HUES6 (cell line): Measurements from ENCODE around the gene NQO1.
"Not testable (repeated sequence)": the region's sequence is repeated elsewhere in the genome, so short reads cannot be mapped to it uniquely, and the experiment has no call there.

ENCODE experiments used
- H3K27ac ChIP-seq: 2 replicates; pipeline ENCODE4 v1.7.0; 2013; ENCODE audit warnings: low read depth, mild to moderate bottlenecking, low read length, inconsistent platforms
- H3K27me3 ChIP-seq: 2 replicates; pipeline ENCODE4 v1.6.1; 2013; ENCODE audit warnings: low read length; ENCODE audit not compliant: control insufficient read depth, insufficient read depth
- H3K36me3 ChIP-seq: 2 replicates; pipeline ENCODE4 v1.6.1; 2013; ENCODE audit warnings: low read length; ENCODE audit not compliant: control insufficient read depth, insufficient read depth
- H3K4me1 ChIP-seq: 2 replicates; pipeline ENCODE4 v1.6.1; 2013; ENCODE audit warnings: low read length; ENCODE audit not compliant: control insufficient read depth, insufficient read depth
- H3K4me3 ChIP-seq: 2 replicates; pipeline ENCODE4 v1.5.1; 2013; ENCODE audit warnings: low read depth, low read length
- H3K9ac ChIP-seq: one replicate; pipeline ENCODE4 v1.6.1; 2013; ENCODE audit warnings: mild to moderate bottlenecking, low read length
- H3K9me3 ChIP-seq: 2 replicates; pipeline ENCODE4 v1.6.1; 2013; ENCODE audit warnings: low read depth, low read length; ENCODE audit not compliant: control insufficient read depth, insufficient read depth

NQO1 gene

DNA sequence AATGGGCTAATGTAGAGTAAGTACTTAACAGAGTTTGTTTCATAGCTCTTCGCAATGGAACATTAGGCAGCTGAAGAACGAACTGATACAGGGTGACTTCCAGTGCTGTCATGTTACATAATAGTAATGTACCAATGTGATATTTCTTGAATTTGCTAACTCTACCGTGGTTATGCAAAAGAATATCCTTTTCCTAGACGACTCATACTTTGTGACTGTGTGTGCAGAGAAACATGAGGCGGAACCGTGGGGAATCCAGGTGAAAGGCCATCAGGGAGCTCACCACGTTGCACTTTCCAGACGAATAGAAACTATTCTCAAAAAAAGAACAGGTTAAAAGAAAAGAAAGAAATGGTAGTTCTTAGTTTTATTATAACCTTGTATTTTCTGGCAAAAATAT, 15.2 kb upstream of the NQO1 start:
- Histone ChIP-seq H3K4me1 (no peaks in the 10 kb centered on the region), H3K9ac (no peak overlapping the region), H3K36me3 (peaks cover 70% of the 10 kb centered on the region), H3K4me3 (no peak overlapping the region), H3K27ac (no peak overlapping the region), H3K27me3 (no peaks in the 10 kb centered on the region), H3K9me3 (no peaks in the 10 kb centered on the region)

DNA sequence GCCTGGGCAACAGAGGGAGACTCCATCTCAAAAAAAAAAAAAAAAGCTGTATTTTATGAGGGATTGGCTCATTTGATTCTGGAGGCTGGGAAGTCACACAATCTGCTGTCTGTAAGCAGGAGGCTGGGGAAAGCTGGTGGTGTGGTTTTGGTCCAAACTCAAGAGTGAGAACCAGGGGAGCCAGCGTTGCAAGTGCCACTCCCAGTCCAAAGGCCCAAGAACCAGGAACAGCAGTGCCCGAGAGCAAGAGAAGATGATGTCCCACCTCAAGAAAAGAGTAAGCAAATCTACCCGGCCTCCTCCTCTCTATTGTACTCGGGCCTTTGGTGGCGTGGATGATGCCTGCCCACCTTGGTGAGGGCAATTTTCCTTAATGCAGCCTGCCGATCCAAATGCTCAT, 5.7 kb upstream of the NQO1 start:
- H3K36me3 ChIP-seq = no peaks in the 10 kb centered on the region
- H3K4me1 ChIP-seq = peaks cover 12% of the 10 kb centered on the region; the same call in 1 of the 2 replicates
- no peaks in the 10 kb centered on the region for H3K9me3 ChIP-seq
- H3K9ac ChIP-seq = no peak overlapping the region
- no peak overlapping the region for H3K4me3 ChIP-seq
- H3K27ac ChIP-seq = no peak overlapping the region
- H3K27me3 ChIP-seq = no peaks in the 10 kb centered on the region

DNA sequence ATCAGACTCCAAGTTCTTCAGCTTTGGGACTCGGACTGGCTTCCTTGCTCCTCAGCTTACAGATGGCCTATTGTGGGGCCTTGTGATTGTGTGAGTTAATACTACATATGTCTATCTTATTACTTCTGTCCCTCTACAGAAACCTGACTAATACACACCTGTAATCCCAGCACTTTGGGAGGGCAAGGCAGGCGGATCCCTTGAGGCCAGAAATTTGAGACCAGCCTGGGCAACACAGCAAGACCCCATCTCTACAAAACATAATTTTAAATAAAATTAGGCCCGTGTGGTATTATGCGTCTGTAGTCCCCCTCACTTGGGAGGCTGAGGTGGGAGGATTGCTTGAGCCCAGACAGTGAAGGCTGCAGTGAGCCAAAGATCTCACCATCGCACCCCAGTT, 4.9 kb upstream of the NQO1 start:
- H3K9me3 ChIP-seq, H3K36me3 ChIP-seq, H3K9ac ChIP-seq, H3K27me3 ChIP-seq, H3K4me3 ChIP-seq, H3K27ac ChIP-seq: not testable (repeated sequence)
- peaks cover 12% of the 10 kb centered on the region; the same call in 1 of the 2 replicates for H3K4me1 ChIP-seq

DNA sequence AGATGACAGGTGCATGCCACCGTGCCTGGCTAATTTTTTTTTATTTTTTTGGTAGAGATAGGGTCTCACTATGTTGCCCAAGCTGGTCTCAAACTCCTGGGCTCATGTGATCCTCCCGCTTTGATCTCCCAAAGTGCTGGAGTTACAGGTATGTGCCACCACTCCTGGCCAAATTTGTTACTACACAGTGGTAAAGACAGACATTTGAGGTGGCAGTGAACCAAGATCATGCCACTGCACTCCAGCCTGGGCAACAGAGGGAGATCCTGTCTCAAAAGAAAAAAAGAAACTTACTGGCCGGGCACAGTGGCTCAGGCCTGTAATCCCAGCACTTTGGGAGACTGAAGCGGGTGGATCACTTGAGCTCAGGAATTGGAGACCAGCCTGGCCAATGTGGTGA, 2.7 kb upstream of the NQO1 start:
- H3K27ac ChIP-seq, H3K36me3 ChIP-seq, H3K4me3 ChIP-seq, H3K27me3 ChIP-seq, H3K9me3 ChIP-seq, H3K9ac ChIP-seq: not testable (repeated sequence)
- peaks cover 27% of the 10 kb centered on the region for H3K4me1 ChIP-seq

DNA sequence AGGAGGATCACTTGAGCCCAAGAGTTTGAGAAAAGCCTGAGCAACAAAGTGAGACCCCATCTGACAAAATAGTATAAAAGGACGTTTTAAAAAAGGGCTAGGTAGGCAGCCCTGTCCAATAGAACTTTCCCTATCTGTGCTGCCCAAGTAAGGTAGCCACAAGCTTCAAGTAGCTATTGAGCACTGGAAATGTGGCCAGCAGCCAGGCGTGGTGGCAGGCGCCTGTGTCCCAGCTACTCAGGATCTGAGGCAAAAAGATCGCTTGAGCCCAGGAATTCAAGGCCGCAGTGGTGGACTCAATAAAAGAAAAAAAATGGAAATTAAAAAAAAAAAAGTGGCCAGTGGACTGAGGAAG, 1.5 kb upstream of the NQO1 start:
- Histone ChIP-seq H3K9ac (peak overlapping the region; percentile 95), H3K9me3 (no peaks in the 10 kb centered on the region), H3K4me1 (peaks cover 27% of the 10 kb centered on the region), H3K4me3 (peak overlapping the region; percentile 64; the same call in 1 of the 2 replicates), H3K27ac (peak overlapping the region; percentile 89; the same call in 1 of the 2 replicates), H3K36me3 (no peaks in the 10 kb centered on the region), H3K27me3 (no peaks in the 10 kb centered on the region)

DNA sequence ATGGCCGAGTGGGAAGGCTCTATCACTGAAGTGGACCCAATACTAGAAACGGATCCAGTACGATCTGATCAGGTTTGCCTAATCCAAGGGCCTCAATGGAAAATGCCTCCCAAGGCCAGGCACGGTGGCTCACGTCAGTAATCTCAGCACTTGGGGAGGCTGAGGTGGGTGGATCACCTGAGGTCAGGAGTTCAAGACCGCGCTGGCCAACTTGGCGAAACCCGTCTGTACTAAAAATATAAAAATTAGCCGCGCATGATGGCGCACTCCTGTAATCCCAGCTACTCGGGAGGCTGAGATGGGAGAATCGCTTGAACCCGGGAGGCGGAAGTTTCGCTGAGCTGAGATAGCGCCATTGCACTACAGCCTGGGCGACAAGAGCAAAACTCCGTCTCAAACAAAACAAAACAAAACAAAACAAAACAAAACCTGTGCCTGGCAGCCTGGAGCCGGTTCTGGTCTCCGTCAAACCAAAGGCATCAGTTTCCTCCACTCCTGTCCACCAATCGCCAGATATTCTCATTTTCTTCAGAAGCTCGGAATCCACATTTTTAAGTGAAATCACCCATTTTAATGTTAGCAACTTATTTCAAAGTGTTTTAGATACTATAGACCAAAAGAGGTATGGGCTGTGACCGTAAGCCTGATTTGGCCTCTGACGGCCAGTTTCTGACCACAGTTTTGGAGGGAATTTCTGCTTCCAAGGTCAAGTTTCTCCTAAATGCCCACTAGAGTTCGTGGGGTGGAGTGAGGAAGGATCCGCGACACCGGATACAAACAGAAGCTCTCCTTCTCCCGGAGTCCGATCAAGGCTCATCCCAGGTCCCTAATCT, 664 bp downstream of the NQO1 start:
- H3K27me3 ChIP-seq = no peaks in the 10 kb centered on the region
- H3K9ac ChIP-seq = peak overlapping the region; percentile 95
- H3K4me1 ChIP-seq = peaks cover 27% of the 10 kb centered on the region
- peak overlapping the region; percentile 89 for H3K27ac ChIP-seq
- no peaks in the 10 kb centered on the region for H3K9me3 ChIP-seq
- H3K36me3 ChIP-seq = no peaks in the 10 kb centered on the region; the same call in 1 of the 2 replicates
- H3K4me3 ChIP-seq = peak overlapping the region; percentile 64

DNA sequence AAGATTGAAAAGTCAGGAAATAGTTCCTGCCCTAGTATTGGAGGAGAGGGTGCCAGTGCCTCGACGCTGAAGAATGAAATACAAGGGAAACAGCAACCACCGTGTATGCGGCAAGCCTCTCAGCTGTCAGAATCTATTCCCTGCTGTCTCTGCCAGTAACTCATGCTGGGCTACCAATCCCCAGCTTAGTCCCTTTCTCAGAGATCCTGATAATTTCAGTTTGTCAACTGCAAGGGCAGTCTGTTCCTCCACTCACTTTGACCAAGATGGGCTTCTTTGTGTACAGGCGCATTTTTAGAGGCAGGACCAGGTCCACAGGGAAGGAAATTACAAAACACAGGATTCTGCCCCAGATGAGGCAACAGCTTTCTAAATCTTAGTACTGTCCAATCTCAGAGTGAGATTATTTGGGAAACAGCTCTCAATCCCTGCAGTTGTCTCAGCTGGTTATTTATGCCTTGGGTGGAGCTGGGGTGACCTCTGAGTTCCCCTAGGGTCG, 1.3 kb downstream of the NQO1 start:
- Histone ChIP-seq H3K4me1 (peaks cover 27% of the 10 kb centered on the region), H3K9me3 (no peaks in the 10 kb centered on the region), H3K4me3 (peak overlapping the region; percentile 64; the same call in 1 of the 2 replicates), H3K36me3 (no peaks in the 10 kb centered on the region; the same call in 1 of the 2 replicates), H3K27me3 (no peaks in the 10 kb centered on the region), H3K27ac (no peak overlapping the region), H3K9ac (peak overlapping the region; percentile 95)

DNA sequence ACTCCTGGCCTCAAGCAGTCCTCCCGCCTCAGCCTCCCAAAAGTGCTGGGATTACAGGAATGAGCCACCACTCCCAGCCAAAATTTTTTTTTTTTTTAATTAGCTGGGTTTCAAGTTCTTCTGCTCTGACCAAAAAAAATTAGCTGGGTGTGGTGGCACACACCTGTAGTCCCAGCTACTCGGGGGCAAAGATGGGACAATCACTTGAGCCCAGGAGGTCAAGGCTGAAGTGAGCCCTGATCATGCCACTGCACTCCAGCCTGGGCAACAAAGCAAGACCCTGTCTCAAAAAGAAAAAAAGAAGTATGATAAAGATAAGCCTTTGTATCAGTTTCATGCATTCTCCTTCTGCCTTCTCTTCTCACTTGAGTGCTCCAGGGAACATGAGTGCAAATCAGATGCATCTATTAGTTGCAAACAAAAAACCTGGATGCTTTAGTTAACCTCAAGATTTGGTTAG, 1.9 kb downstream of the NQO1 start:
- Histone ChIP-seq H3K27ac (no peak overlapping the region), H3K4me3 (no peak overlapping the region), H3K27me3 (no peaks in the 10 kb centered on the region), H3K9me3 (no peaks in the 10 kb centered on the region), H3K36me3 (no peaks in the 10 kb centered on the region; the same call in 1 of the 2 replicates), H3K4me1 (peaks cover 27% of the 10 kb centered on the region), H3K9ac (no peak overlapping the region)

DNA sequence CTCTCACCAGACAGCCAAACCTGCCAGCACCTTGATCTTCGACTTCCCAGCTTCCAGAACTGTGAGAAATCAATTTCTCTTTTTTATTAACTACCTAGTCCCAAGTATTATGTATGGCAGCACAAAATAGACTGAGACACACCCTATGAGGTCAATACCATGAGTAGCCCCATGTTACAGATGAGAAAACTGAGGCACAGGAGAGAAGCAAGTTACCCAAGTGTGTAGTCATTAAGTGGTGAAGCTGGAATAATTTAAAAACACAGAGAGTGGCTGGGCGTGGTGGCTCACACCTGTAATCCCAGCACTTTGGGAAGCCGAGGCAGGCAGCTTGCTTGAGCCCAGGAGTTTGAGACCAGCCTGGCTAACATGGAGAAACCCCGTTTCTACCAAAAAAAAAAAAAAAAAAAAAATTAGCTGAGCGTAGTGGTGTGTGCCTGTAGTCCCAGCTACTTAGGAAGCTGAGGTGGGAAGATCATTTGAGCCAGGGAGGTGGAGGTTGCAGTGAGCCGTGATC, 4.9 kb downstream of the NQO1 start:
- no peak overlapping the region for H3K27ac ChIP-seq
- H3K9ac ChIP-seq = no peak overlapping the region
- H3K4me3 ChIP-seq = no peak overlapping the region
- peaks cover 15% of the 10 kb centered on the region for H3K4me1 ChIP-seq
- H3K27me3 ChIP-seq = no peaks in the 10 kb centered on the region
- peaks cover 16% of the 10 kb centered on the region for H3K36me3 ChIP-seq
- H3K9me3 ChIP-seq = no peaks in the 10 kb centered on the region

DNA sequence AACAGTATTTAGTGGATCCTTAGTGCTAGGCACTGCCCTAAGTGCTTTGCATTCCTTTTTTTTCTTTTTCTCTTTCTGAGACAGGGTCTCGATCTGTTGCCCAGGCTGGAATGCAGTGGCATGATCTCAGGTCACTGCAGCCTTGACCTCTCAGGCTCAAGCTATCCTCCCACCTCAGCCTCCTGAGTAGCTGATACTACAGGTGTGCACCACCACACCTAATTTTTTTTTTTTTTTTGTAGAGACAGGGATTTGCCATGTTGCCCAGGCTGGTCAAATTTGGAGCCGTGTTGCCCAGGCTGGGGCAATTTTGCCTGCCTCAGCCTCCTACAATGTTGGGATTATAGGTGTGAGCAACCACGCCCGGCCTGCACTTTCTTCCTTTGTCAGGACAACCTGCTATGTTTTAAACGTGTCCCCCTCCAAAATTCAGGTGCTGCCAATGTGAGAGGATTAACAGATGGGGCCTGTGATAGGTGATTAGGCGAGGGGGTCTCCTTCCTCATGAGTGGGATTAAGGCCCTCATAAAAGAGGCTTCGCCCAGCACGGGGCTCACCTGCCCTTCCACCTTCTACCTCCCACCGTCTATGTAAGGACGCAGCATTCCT, 5.4 kb downstream of the NQO1 start:
- Histone ChIP-seq H3K27me3 (no peaks in the 10 kb centered on the region), H3K9me3 (no peaks in the 10 kb centered on the region), H3K4me3 (no peak overlapping the region), H3K4me1 (peaks cover 13% of the 10 kb centered on the region), H3K27ac (no peak overlapping the region), H3K9ac (no peak overlapping the region), H3K36me3 (peaks cover 17% of the 10 kb centered on the region)
